ENCODE measurements around the gene TNNI3.

DNA sequence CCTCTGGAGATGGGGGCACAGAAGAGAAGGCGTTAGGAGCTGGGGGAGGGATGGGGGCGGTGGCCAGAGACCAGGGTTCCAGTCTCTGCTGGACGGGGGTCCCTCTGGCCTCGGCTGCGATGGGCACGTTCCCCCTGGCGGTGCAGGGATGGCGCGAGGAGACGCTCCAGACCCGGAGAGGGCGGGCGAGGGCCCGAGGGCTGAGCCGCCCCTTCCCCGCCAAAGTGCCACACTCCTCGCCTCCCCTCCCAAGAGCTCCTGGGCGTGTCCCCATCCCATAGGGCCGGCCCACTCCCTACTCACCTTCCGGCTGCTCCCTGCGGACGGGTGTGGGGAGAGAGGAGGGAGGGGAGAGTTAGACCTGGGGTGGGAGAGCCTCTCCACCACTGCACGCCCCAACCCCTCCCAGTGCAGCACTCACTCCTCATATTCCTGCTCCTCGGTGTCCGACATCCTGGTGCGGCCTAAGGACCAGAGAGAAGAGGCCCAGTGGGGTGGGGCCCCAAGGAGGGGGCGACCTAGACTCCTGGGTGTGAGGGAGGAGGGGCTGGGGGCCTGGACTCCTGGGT lies 10.7 kb downstream of the TNNI3 start:
- no peak for TF ChIP-seq POLR2AphosphoS5 (IDR thresholded peaks at IDR 0.05)
- TF ChIP-seq, protein P1, sequence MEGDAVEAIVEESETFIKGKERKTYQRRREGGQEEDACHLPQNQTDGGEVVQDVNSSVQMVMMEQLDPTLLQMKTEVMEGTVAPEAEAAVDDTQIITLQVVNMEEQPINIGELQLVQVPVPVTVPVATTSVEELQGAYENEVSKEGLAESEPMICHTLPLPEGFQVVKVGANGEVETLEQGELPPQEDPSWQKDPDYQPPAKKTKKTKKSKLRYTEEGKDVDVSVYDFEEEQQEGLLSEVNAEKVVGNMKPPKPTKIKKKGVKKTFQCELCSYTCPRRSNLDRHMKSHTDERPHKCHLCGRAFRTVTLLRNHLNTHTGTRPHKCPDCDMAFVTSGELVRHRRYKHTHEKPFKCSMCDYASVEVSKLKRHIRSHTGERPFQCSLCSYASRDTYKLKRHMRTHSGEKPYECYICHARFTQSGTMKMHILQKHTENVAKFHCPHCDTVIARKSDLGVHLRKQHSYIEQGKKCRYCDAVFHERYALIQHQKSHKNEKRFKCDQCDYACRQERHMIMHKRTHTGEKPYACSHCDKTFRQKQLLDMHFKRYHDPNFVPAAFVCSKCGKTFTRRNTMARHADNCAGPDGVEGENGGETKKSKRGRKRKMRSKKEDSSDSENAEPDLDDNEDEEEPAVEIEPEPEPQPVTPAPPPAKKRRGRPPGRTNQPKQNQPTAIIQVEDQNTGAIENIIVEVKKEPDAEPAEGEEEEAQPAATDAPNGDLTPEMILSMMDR (IDR thresholded peaks at IDR 0.05), result no peak
